Vagina (tissue), 2 donors: ENCODE results near the gene KRTAP4-16. TPM values are rescaled to one million over a fixed set of nuclear protein-coding genes. Genes with fewer than 3 reads are reported as not detected.

Source experiments
- DNase-seq, 2 donors: peaks; one replicate each; pipeline ENCODE4 v3.0.0-alpha.2; 2017; ENCODE audit errors: extremely low spot score in 2 of 2
- H3K27ac ChIP-seq: fragments of 200-600 bp; sonication (generic); one replicate; pipeline ENCODE4 v1.5.1; 2019
- H3K27me3 ChIP-seq: fragments of 200-600 bp; sonication (generic); one replicate; pipeline ENCODE4 v1.5.1; 2019
- H3K36me3 ChIP-seq, 2 donors: fragments of 200-600 bp; sonication (generic); one replicate each; pipeline ENCODE4 v1.5.1; 2017 to 2019
- H3K4me1 ChIP-seq: fragments of 200-600 bp; sonication (generic); one replicate; pipeline ENCODE4 v1.5.1; 2019
- H3K4me3 ChIP-seq, 2 donors: fragments of 200-600 bp; sonication (generic); 1 replicate in 1 of 2; 2 replicates in 1 of 2; pipeline ENCODE4 v1.5.1; 2016 to 2019
- H3K9me3 ChIP-seq: fragments of 200-600 bp; sonication (generic); one replicate; pipeline ENCODE4 v1.5.1; 2019
- POLR2A ChIP-seq, 2 donors: fragments of 450-650 bp; IDR thresholded peaks; one replicate each; pipeline ENCODE4 v1.6.1; 2017; ENCODE audit warnings: antibody characterized with exemption in 2 of 2, mild to moderate bottlenecking in 2 of 2, moderate library complexity in 2 of 2
- POLR2AphosphoS5 ChIP-seq, 2 donors: sonication (generic); formaldehyde crosslinking; IDR thresholded peaks; one replicate each; pipeline ENCODE4 v1.9.0; 2017; ENCODE audit warnings: antibody characterized with exemption in 2 of 2, mild to moderate bottlenecking in 2 of 2, low read depth in 1 of 2; ENCODE audit not compliant: insufficient read depth in 1 of 2
- intact Hi-C: fragments of 100-400 bp; cut with DNase I; formaldehyde crosslinking; loops from one replicate; pipeline ENCODE4 v1.15.1; 2023
- total RNA-seq: library from RNA; depleted of rRNA; stranded (reverse); fragments of >200 nt; gene quantifications from one replicate; pipeline ENCODE4 v1.2.3, GENCODE V29; 2016
- TF ChIP-seq, protein P1 (sequence below), 3 experiments: fragments of 450-650 bp in 2 of 3; fragments of 200-600 bp in 1 of 3; sonication (generic) in 1 of 3; IDR thresholded peaks; one replicate each; pipeline ENCODE4 v1.5.1; 2017 to 2019; ENCODE audit warnings: antibody characterized with exemption in 3 of 3, mild to moderate bottlenecking in 2 of 3, moderate library complexity in 2 of 3

Gene KRTAP4-16
- total RNA-seq, 1 donor from 2014 or later: not detected

DNA sequence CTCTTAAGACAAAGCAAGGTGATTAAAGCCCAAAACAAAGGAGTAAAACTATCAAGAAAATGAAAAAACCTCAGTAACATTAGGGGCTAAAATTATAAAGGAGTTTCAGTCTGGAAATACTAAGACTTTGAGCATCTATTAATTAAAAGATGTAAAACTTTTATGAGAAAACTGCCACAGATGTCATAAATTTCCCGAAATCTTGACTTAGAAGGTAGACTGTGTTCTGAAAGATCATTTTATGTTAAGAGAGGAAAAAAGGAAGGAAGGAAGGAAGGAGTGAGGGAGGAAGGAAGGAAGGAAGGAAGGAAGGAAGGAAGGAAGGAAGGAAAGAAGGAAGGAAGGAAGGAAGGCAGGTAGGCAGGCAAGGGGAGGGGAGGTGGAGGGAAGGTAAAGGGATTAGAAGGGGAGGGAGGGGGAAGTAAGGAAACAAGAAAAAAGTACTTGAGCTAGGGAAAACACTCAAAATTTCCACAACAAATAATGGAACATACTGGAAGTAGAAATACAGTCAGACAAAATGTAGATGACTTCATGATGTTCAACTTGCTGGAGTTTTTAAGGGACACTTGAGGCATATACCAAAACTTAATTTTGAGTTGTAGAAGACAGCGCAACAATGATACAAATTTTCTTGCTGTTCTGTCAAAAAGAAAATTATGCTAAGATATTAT is 45.7 kb upstream of the KRTAP4-16 start:
- Histone ChIP-seq H3K4me1 (no peaks in the 10 kb centered on the region), H3K27ac (no peak overlapping the region), H3K4me3 (no peak overlapping the region), H3K9me3 (no peaks in the 10 kb centered on the region), H3K36me3 (no peaks in the 10 kb centered on the region), H3K27me3 (no peaks in the 10 kb centered on the region)
- TF ChIP-seq POLR2A (IDR thresholded peaks at IDR 0.05) (no peak), POLR2AphosphoS5 (IDR thresholded peaks at IDR 0.05; ENCODE audit: insufficient read depth in 1 of 2, low read depth in 1 of 2) (no peak)
- TF ChIP-seq, protein P1, sequence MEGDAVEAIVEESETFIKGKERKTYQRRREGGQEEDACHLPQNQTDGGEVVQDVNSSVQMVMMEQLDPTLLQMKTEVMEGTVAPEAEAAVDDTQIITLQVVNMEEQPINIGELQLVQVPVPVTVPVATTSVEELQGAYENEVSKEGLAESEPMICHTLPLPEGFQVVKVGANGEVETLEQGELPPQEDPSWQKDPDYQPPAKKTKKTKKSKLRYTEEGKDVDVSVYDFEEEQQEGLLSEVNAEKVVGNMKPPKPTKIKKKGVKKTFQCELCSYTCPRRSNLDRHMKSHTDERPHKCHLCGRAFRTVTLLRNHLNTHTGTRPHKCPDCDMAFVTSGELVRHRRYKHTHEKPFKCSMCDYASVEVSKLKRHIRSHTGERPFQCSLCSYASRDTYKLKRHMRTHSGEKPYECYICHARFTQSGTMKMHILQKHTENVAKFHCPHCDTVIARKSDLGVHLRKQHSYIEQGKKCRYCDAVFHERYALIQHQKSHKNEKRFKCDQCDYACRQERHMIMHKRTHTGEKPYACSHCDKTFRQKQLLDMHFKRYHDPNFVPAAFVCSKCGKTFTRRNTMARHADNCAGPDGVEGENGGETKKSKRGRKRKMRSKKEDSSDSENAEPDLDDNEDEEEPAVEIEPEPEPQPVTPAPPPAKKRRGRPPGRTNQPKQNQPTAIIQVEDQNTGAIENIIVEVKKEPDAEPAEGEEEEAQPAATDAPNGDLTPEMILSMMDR (IDR thresholded peaks at IDR 0.05): no peak
- intact Hi-C loops: no loop called here
- no peak for DNase-seq

DNA sequence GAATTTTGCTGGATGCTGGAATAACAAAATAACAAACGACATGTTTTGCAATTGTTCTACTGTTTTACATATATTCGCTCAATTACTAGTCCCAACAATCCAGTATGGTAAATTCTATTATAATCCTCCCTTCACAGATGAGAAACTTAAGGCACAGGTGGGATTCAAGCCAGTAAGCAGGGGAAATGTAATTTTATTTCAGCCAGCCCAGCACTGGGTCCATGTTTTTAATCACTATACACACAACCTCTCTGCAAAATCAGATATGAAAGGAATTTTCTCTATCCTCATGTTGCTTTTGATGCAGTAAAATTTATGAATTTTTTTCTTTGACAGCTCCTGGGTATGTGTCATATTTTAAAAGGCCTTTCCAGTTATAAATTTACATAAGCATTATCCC is 43.3 kb upstream of the KRTAP4-16 start:
- Histone ChIP-seq H3K27me3 (no peaks in the 10 kb centered on the region), H3K36me3 (no peaks in the 10 kb centered on the region), H3K9me3 (no peaks in the 10 kb centered on the region), H3K4me1 (no peaks in the 10 kb centered on the region), H3K4me3 (no peak overlapping the region), H3K27ac (no peak overlapping the region)
- TF ChIP-seq POLR2AphosphoS5 (IDR thresholded peaks at IDR 0.05; ENCODE audit: insufficient read depth in 1 of 2, low read depth in 1 of 2): no peak
- TF ChIP-seq, protein P1 (IDR thresholded peaks at IDR 0.05): no peak
- no peak for DNase-seq
- intact Hi-C loops: no loop called here

DNA sequence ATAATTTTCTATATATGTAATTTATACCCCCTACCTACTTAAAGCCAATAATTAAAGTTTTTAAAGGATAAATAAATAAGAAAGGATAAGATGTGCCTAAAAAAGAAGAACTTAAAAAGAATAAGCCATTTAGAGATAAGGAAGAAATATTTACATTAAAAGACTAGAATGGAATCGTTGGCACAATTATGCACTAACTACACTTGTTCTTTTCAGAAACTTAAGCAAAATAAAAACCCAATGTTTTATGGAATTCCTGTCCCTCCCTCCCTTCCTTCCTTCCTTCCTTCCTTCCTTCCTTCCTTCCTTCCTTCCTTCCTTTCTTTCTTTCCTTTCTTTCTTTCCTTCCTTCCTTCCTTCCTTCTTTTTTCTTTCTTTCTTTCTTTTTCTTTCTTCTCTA is 42.8 kb upstream of the KRTAP4-16 start:
- Histone ChIP-seq H3K4me3 (no peak overlapping the region), H3K36me3 (no peaks in the 10 kb centered on the region), H3K27me3 (no peaks in the 10 kb centered on the region), H3K4me1 (no peaks in the 10 kb centered on the region), H3K9me3 (no peaks in the 10 kb centered on the region), H3K27ac (no peak overlapping the region)
- intact Hi-C loops: no loop called here
- no peak for DNase-seq
- TF ChIP-seq, protein P1 (IDR thresholded peaks at IDR 0.05): no peak
- TF ChIP-seq POLR2A (IDR thresholded peaks at IDR 0.05): no peak
- TF ChIP-seq POLR2AphosphoS5 (IDR thresholded peaks at IDR 0.05; ENCODE audit: insufficient read depth in 1 of 2, low read depth in 1 of 2): no peak

DNA sequence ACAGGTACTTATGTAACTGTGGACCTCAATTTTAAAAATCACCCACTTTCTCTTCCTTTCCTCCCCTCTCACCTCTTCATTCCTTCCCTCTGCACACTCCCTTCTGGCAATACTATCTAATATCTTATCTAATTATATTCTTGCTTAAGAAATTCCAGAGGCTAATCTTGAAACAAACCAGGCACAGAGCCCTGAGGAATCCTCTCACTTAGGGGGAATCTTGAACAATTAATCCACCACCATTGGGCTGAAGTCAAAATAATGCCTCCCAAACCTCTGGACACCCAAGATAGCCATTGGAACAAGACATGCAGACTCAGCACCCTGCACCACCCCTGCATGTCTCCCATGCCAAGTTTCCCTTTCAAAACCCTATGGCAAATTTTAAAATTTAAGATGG is 39.4 kb upstream of the KRTAP4-16 start:
- H3K4me1 ChIP-seq: no peaks in the 10 kb centered on the region
- no peak overlapping the region for H3K27ac ChIP-seq

More for the DNA sequence above, 39.4 kb upstream of the KRTAP4-16 start:
- no peak for DNase-seq
- Histone ChIP-seq H3K4me3 (no peak overlapping the region), H3K36me3 (no peaks in the 10 kb centered on the region), H3K27me3 (no peaks in the 10 kb centered on the region), H3K9me3 (no peaks in the 10 kb centered on the region)
- intact Hi-C loops: no loop called here
- no peak for TF ChIP-seq POLR2A (IDR thresholded peaks at IDR 0.05)
- no peak for TF ChIP-seq POLR2AphosphoS5 (IDR thresholded peaks at IDR 0.05; ENCODE audit: insufficient read depth in 1 of 2, low read depth in 1 of 2)
- TF ChIP-seq, protein P1 (IDR thresholded peaks at IDR 0.05): no peak
